Heart right ventricle (tissue), 16 donors: ENCODE data around the gene CMKLR1. TPM values are rescaled to one million over a fixed set of nuclear protein-coding genes. Genes with fewer than 3 reads are reported as not detected.

Experiments
- ATAC-seq, 8 donors: fragments of 200-7000 bp; cut with Tn5 transposase; one replicate each; pipeline ENCODE4 v1.9.1; 2020; ENCODE audit warnings: mild to moderate bottlenecking in 8 of 8, moderate library complexity in 8 of 8, moderate number of reproducible peaks in 1 of 8
- DNase-seq, 2 donors: peaks; one replicate each; pipeline ENCODE4 v3.0.0-alpha.2; 2020
- H3K27ac ChIP-seq, 10 donors: fragments of 200-600 bp; sonication (generic) in 2 of 10; one replicate each; pipeline versions ENCODE4 v1.5.0 to v1.8.0; 2020 to 2022; ENCODE audit warnings: mild to moderate bottlenecking in 3 of 10
- H3K27me3 ChIP-seq, 7 donors: fragments of 200-600 bp; one replicate each; pipeline ENCODE4 v1.8.0; 2021 to 2022; ENCODE audit warnings: mild to moderate bottlenecking in 2 of 7
- H3K36me3 ChIP-seq, 9 donors: fragments of 200-600 bp; sonication (generic) in 1 of 9; one replicate each; pipeline versions ENCODE4 v1.5.0 to v1.8.0; 2020 to 2022; ENCODE audit warnings: mild to moderate bottlenecking in 2 of 9
- H3K4me1 ChIP-seq, 9 donors: fragments of 200-600 bp; sonication (generic) in 1 of 9; one replicate each; pipeline versions ENCODE4 v1.5.0 to v1.8.0; 2020 to 2022; ENCODE audit warnings: mild to moderate bottlenecking in 4 of 9
- H3K4me3 ChIP-seq, 10 donors: fragments of 200-600 bp; sonication (generic) in 2 of 10; one replicate each; pipeline versions ENCODE4 v1.5.0 to v1.8.0; 2020 to 2022; ENCODE audit warnings: mild to moderate bottlenecking in 7 of 10, moderate library complexity in 2 of 10
- H3K9me3 ChIP-seq, 11 donors: fragments of 200-600 bp in 10 of 11; sonication (generic) in 2 of 11; one replicate each; pipeline versions ENCODE4 v1.5.0 to v1.8.0; 2013 to 2022; ENCODE audit warnings: mild to moderate bottlenecking in 2 of 11, control low read depth in 1 of 11, moderate library complexity in 1 of 11
- WGBS, 2 donors: extraction: QIAGEN DNeasy Blood & Tissue Kit; methylation state at CpG; one replicate each; pipeline ENCODE4 v1.1.7; 2013; ENCODE audit warnings: inconsistent platforms in 1 of 2; 5-methylcytosine and 5-hydroxymethylcytosine counted together
- intact Hi-C, 10 donors: fragments of 100-400 bp; cut with DNase I; formaldehyde crosslinking; loops; one replicate each; pipeline versions ENCODE4 v1.11.1 to v1.14.2; 2022
- polyA plus RNA-seq, 2 donors: library from polyadenylated mRNA; stranded (reverse); fragments of 200-250 nt; gene quantifications; one replicate each; pipeline ENCODE4 v1.2.3, GENCODE V29; 2013
- total RNA-seq, 10 donors: library from RNA; stranded (reverse); fragmentation: NEBNext Ultra II Directional in 3 of 10; extraction: Animal tissue kit (Norgen Biotek cat#: 25700) in 3 of 10; gene quantifications; one replicate each; pipeline versions ENCODE4 v1.2.1 to v1.2.4, GENCODE V29; 2021 to 2023
- TF ChIP-seq, protein P1 (sequence below), 9 donors: fragments of 200-600 bp; sonication (generic) in 2 of 9; IDR thresholded peaks; one replicate each; pipeline versions ENCODE4 v1.5.0 to v1.8.0; 2021 to 2022; ENCODE audit warnings: antibody characterized with exemption in 9 of 9, mild to moderate bottlenecking in 5 of 9, moderate library complexity in 1 of 9
- donor health status: Arrhythmogenic right ventricular cardiomyopathy.
- donor health status: ischemic (EF 13 %, LVEDD 7.1; RV severe dilation, severe dysfunction).
- donor health status: healthy with polysubstance abuse.
- donor health status: DM: no; HTN: yes; CAD: no.
- donor health status: DM: no; HTN: no; CAD: no.
- donor health status: ischemic (EF 25% LVEDD 6.9; RV normal size, moderate dysfunction).
- donor health status: ischemic (EF 25% LVEDD 5.7; RV mildly dilated, moderate dysfunction).
- donor health status: healthy.
- donor health status: DM: yes; HTN: yes; CAD: no.
- donor health status: Ischemic cardiomyopathy.
- donor health status: ischemic (EF 35%, LVEDD 5.7; RV mildly dilated, moderate dysfunction).
- donor health status: nonischemic (EF 11% LVEDD 7.7; RV severe dilation, severe dysfunction).
- donor health status: DM: yes; HTN: yes; CAD: no.
- donor health status: PGD.
- donor health status: ischemic (EF 29% LVEDD 5.4; RV normal size, mild dysfunction).
- donor health status: nonischemic (EF 23%, LVEDD 6.1; RV moderate dilation, normal function).

CMKLR1 gene
- total and polyA plus RNA-seq, 12 donors, result 2.2 to 24.0 (median 5.1) TPM

- ATAC-seq, result peak in 2 of 8 donors; percentile 12 to 15
- WGBS, 2 donors, result 39 to 60% methylated on average over 8 of the region's 8 CpGs
- intact Hi-C loops, result no loop called here
Measured at GRCh38 chr12:108295641-108296040, 43.5 kb downstream of the CMKLR1 start.

GRCh38 chr12:108289350-108290161 is 49.6 kb downstream of the CMKLR1 start:
- peak overlapping the region in 9 of 10 donors; percentile 29 to 78 (median 50) for H3K27ac ChIP-seq
- peaks cover 0 to 25% (median 11%) of the 10 kb centered on the region in 9 donors for H3K4me1 ChIP-seq
- peak in 1 of 2 donors; percentile 44 for DNase-seq
- peaks cover 0 to 4% (median 0%) of the 10 kb centered on the region in 7 donors for H3K27me3 ChIP-seq
- peaks cover 0 to 43% (median 6%) of the 10 kb centered on the region in 9 donors for H3K36me3 ChIP-seq
- WGBS, 2 donors, result 35 to 38% methylated on average over 11 of the region's 11 CpGs
- intact Hi-C loops, result no loop called here
- ATAC-seq, result peak; percentile 56 to 85 (median 72)
- TF ChIP-seq, protein P1, sequence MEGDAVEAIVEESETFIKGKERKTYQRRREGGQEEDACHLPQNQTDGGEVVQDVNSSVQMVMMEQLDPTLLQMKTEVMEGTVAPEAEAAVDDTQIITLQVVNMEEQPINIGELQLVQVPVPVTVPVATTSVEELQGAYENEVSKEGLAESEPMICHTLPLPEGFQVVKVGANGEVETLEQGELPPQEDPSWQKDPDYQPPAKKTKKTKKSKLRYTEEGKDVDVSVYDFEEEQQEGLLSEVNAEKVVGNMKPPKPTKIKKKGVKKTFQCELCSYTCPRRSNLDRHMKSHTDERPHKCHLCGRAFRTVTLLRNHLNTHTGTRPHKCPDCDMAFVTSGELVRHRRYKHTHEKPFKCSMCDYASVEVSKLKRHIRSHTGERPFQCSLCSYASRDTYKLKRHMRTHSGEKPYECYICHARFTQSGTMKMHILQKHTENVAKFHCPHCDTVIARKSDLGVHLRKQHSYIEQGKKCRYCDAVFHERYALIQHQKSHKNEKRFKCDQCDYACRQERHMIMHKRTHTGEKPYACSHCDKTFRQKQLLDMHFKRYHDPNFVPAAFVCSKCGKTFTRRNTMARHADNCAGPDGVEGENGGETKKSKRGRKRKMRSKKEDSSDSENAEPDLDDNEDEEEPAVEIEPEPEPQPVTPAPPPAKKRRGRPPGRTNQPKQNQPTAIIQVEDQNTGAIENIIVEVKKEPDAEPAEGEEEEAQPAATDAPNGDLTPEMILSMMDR (IDR thresholded peaks at IDR 0.05), result no peak
- H3K9me3 ChIP-seq, result no peaks in the 10 kb centered on the region
- H3K4me3 ChIP-seq, result no peak overlapping the region

More at GRCh38 chr12:108295641-108296040, 43.5 kb downstream of the CMKLR1 start:
- peaks cover 0 to 29% (median 6%) of the 10 kb centered on the region in 9 donors for H3K36me3 ChIP-seq
- no peak overlapping the region for H3K27ac ChIP-seq
- TF ChIP-seq, protein P1 (IDR thresholded peaks at IDR 0.05), result no peak
- peaks cover 0 to 3% (median 0%) of the 10 kb centered on the region in 7 donors for H3K27me3 ChIP-seq
- H3K4me3 ChIP-seq, result no peak overlapping the region
- no peak for DNase-seq
- peaks cover 0 to 50% (median 13%) of the 10 kb centered on the region in 9 donors for H3K4me1 ChIP-seq
- no peaks in the 10 kb centered on the region for H3K9me3 ChIP-seq

DNA sequence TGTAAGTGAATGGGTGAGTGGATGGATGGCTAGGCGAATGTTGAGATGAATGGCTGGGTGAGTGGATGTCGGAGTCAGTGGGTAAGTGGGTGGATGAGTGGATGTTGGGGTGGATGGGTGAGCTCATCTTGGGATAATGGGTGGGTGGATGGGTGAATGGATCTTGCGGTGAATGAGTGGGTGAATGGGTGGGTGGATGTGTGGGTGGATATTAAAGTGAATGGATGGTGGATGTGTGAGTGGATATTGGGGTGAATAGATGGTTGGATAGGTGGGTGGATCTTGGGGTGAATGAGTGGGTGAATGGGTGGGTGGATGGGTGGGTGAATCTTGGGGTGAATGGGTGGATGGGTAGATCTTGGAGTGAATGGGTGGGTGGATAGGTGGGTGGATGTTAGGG is 51.9 kb downstream of the CMKLR1 start:
- TF ChIP-seq, protein P1 (IDR thresholded peaks at IDR 0.05), result no peak
- Histone ChIP-seq H3K36me3 (peaks cover 0 to 33% (median 4%) of the 10 kb centered on the region in 9 donors), H3K4me1 (peaks cover 0 to 37% (median 21%) of the 10 kb centered on the region in 9 donors), H3K27me3 (peaks cover 0 to 4% (median 0%) of the 10 kb centered on the region in 7 donors), H3K27ac (no peak overlapping the region), H3K9me3 (no peaks in the 10 kb centered on the region), H3K4me3 (no peak overlapping the region)
- DNase-seq (no peak), ATAC-seq (no peak)
- intact Hi-C loops, result no loop called here
- 96 to 98% methylated on average over 3 of the region's 3 CpGs for WGBS, 2 donors

DNA sequence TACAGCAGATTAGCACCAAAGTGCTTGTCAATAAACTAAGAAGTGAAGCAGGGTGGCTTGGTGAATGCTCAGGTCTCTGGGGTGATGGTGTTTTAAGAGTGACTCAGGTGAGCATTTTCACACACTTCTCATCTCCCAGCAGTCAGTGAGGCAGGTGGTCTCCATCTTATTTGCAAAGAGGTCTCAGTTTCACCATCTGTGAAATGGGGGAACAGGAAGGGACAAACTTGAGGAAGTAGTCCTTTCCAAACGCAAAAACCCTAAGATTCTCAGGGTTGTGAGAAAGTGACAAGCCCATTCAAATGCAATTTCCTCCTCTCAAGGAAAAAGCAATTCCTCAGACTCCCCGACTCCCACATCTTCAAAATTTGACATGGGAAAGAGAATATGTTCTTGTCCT is 54.1 kb downstream of the CMKLR1 start:
- DNase-seq (no peak), ATAC-seq (no peak)
- Histone ChIP-seq H3K27me3 (peaks cover 0 to 9% (median 0%) of the 10 kb centered on the region in 7 donors), H3K4me1 (peaks cover 0 to 34% (median 14%) of the 10 kb centered on the region in 9 donors), H3K4me3 (no peak overlapping the region), H3K27ac (no peak overlapping the region), H3K36me3 (peaks cover 0 to 11% (median 0%) of the 10 kb centered on the region in 9 donors), H3K9me3 (no peaks in the 10 kb centered on the region)
- WGBS, 2 donors, result 31 to 48% methylated on average over 2 of the region's 2 CpGs
- TF ChIP-seq, protein P1 (IDR thresholded peaks at IDR 0.05), result no peak
- intact Hi-C loops, result no loop called here
